Calu3 (cell line): ENCODE results near the gene HAS3. TPM values are rescaled to one million over a fixed set of nuclear protein-coding genes. Genes with fewer than 3 reads are reported as not detected.

ENCODE experiments used
- BruUV-seq: library from RNA; stranded (reverse); fragments of 400-500 nt; replicated peaks from 2 replicates; lab custom pipeline; 2021; lab: Mats Ljungman, UMichigan
- CTCF ChIA-PET: fragments of 300-600 bp; sonication (Branson Sonifier 250); formaldehyde crosslinking; loops from one replicate; lab custom pipeline; 2022; ENCODE audit warnings: antibody characterized with exemption; lab: Charles Lee
- DNase-seq: peaks from one replicate; pipeline ENCODE4 v3.0.0; 2022
- H3K27ac Mint-ChIP-seq: one replicate; pipeline ENCODE4 v1.8.0; 2022; ENCODE audit warnings: mixed read lengths; ENCODE audit not compliant: unreplicated experiment
- H3K27me3 Mint-ChIP-seq: one replicate; pipeline ENCODE4 v1.8.0; 2022; ENCODE audit warnings: mixed read lengths; ENCODE audit not compliant: unreplicated experiment
- H3K36me3 Mint-ChIP-seq: one replicate; pipeline ENCODE4 v1.8.0; 2022; ENCODE audit warnings: mild to moderate bottlenecking, moderate library complexity, mixed read lengths; ENCODE audit not compliant: insufficient read depth, unreplicated experiment
- H3K4me1 Mint-ChIP-seq: one replicate; pipeline ENCODE4 v1.8.0; 2022; ENCODE audit warnings: mild to moderate bottlenecking, low read depth, mixed read lengths; ENCODE audit not compliant: unreplicated experiment
- H3K4me3 Mint-ChIP-seq: one replicate; pipeline ENCODE4 v1.8.0; 2022; ENCODE audit warnings: mild to moderate bottlenecking, low read depth, moderate library complexity, mixed read lengths; ENCODE audit not compliant: unreplicated experiment
- H3K9me3 Mint-ChIP-seq: one replicate; pipeline ENCODE4 v1.8.0; 2022; ENCODE audit warnings: low read depth, mixed read lengths; ENCODE audit not compliant: unreplicated experiment
- CTCF ChIP-seq: fragments of 200-600 bp; IDR thresholded peaks from one replicate; pipeline ENCODE4 v1.8.0; 2022; ENCODE audit warnings: antibody characterized with exemption; ENCODE audit not compliant: unreplicated experiment
- intact Hi-C: fragments of 100-400 bp; cut with micrococcal nuclease; formaldehyde crosslinking; loops from one replicate; pipeline ENCODE4 v1.10.0; 2022; ENCODE audit not compliant: unreplicated experiment
- total RNA-seq: library from RNA; stranded (reverse); gene quantifications from 2 replicates; pipeline ENCODE4 v1.2.3, GENCODE V29; 2022

Gene HAS3
- total RNA-seq, 1 experiment from 2014 or later = 33.2 TPM

GRCh38 chr16:69084289-69084688 lies 21.2 kb upstream of the HAS3 start:
- no peaks in the 10 kb centered on the region for H3K9me3 Mint-ChIP-seq
- no peak for DNase-seq
- no peak for TF ChIP-seq CTCF
- no peak overlapping the region for H3K27ac Mint-ChIP-seq
- BruUV-seq = no TSS peak
- H3K4me1 Mint-ChIP-seq = peaks cover 23% of the 10 kb centered on the region
- no peaks in the 10 kb centered on the region for H3K36me3 Mint-ChIP-seq
- H3K4me3 Mint-ChIP-seq = no peak overlapping the region
- CTCF ChIA-PET = interaction anchor here (0.6 to 1.2 kb wide), 2 partner anchors 12 to 68 kb away, joined by 3 read pairs; no protein-coding TSS in a partner anchor
- H3K27me3 Mint-ChIP-seq = no peaks in the 10 kb centered on the region
- intact Hi-C loops = no loop called here

- Mint-ChIP-seq H3K4me1 (peaks cover 28% of the 10 kb centered on the region), H3K9me3 (no peaks in the 10 kb centered on the region), H3K4me3 (no peak overlapping the region), H3K36me3 (no peaks in the 10 kb centered on the region), H3K27me3 (no peaks in the 10 kb centered on the region), H3K27ac (no peak overlapping the region)
- intact Hi-C loops = no loop called here
- CTCF ChIA-PET = interaction anchor here (0.6 to 1.2 kb wide), 2 partner anchors 13 to 69 kb away, joined by 3 read pairs; no protein-coding TSS in a partner anchor
- DNase-seq = no peak
- no peak for TF ChIP-seq CTCF
- BruUV-seq = no TSS peak
These were observed 20.3 kb upstream of the HAS3 start for GRCh38 chr16:69085032-69085695.

GRCh38 chr16:69087161-69087581 lies 18.3 kb upstream of the HAS3 start:
- no peaks in the 10 kb centered on the region for H3K36me3 Mint-ChIP-seq
- TF ChIP-seq CTCF = no peak
- no TSS peak for BruUV-seq
- H3K4me1 Mint-ChIP-seq = peaks cover 28% of the 10 kb centered on the region
- no peak overlapping the region for H3K27ac Mint-ChIP-seq
- no peak for DNase-seq
- intact Hi-C loops = no loop called here
- no peaks in the 10 kb centered on the region for H3K9me3 Mint-ChIP-seq
- CTCF ChIA-PET = no interaction called here
- H3K4me3 Mint-ChIP-seq = no peak overlapping the region
- H3K27me3 Mint-ChIP-seq = no peaks in the 10 kb centered on the region

GRCh38 chr16:69088684-69089083 lies 16.8 kb upstream of the HAS3 start:
- Mint-ChIP-seq H3K4me1 (peaks cover 28% of the 10 kb centered on the region), H3K27me3 (no peaks in the 10 kb centered on the region), H3K4me3 (peak overlapping the region; percentile 38), H3K27ac (no peak overlapping the region), H3K9me3 (no peaks in the 10 kb centered on the region), H3K36me3 (no peaks in the 10 kb centered on the region)
- no peak for TF ChIP-seq CTCF
- intact Hi-C loops = no loop called here
- DNase-seq = no peak
- no TSS peak for BruUV-seq
- CTCF ChIA-PET = interaction anchor here (0.8 to 2.0 kb wide), 5 partner anchors 16 to 560 kb away, joined by 3 to 9 read pairs (median 6); no protein-coding TSS in a partner anchor
